ENCODE measurements around the gene LHFPL3.
"Not testable (repeated sequence)": the region's sequence is repeated elsewhere in the genome, so short reads cannot be mapped to it uniquely, and the experiment has no call there.

LHFPL3 gene

DNA sequence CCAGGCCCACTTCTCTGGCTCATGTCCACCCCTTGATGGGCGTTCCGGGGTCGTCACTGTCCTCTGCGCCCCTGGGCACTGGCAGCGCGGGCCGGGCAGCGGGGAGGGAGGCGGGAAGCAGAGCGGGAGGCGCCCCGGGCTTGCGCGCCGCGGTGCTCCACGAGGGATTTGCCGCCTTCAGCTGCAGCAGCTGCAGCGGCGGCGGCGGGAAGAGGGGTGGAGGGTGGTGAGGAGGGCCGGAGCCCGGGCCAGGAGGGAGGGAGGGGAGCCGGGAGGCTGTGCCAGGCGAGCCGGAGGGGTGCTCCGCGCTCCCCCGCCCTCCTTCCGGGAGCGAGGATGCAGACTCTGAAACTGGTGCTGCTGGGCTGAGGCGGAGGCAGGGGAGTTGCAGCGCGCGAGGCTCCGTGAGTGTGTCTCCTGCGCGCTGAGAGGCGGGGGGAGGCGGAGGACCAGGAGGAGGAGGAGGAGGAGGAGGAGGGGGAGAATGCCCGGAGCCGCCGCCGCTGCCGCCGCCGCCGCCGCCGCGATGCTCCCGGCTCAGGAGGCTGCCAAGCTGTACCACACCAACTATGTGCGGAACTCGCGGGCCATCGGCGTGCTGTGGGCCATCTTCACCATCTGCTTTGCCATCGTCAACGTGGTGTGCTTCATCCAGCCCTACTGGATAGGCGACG lies at the start of gene LHFPL3:
Gene LHFPL3 (plus strand): TSS at position 308 of the 674 bp plus-strand sequence.
- DNase-seq (ENCODE audit: low read depth in 2 of 2): no peak

DNA sequence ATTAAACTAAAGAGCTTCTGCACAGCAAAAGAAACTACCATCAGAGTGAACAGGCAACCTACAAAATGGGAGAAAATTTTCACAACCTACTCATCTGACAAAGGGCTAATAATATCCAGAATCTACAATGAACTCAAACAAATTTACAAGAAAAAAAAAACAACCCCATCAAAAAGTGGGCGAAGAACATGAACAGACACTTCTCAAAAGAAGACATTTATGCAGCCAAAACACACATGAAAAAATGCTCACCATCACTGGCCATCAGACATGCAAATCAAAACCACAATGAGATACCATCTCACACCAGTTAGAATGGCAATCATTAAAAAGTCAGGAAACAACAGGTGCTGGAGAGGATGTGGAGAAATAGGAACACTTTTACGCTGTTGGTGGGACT lies 46.7 kb upstream of the LHFPL3 start:
- not testable (repeated sequence) for DNase-seq (ENCODE audit: low read depth in 2 of 2)

DNA sequence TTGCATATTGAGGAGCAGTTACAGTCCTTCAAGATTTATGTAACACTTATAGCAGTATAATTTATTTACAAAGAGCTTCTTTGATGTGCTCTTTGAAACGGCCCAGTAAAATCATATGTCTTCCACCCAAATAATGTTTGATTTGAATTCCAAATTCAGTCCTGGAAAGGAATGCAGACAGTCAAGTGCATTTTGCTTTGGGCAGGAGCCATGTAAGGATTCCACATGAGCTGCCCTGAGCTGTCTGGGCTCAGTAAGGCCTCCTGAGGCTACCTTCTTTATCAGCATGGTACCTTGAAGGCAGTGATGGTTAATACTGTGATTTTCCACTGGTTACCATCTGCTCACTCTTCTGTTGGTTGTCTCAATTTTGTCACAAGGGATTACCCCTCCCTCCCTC lies 41.6 kb upstream of the LHFPL3 start:
- DNase-seq (ENCODE audit: low read depth in 2 of 2): no peak

DNA sequence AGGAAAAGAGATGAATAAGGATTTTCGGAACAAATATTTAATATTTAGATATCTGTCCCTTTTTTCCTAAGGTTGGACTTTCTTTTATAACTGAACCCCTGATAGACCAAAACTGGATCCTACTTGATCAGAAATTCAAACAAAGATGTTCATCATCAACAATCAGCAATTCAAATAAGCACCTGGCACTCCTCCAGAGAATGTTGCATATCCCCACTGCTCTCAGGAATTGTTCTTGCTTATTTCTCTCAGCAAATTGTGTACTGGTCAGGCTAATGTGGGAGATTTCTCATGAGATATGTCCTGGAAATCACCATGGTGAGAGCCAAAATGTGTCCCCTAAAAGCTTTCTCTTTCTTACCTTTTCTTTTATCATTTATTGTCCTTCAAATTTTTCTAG lies 40.3 kb upstream of the LHFPL3 start:
- no peak for DNase-seq (ENCODE audit: low read depth in 2 of 2)

DNA sequence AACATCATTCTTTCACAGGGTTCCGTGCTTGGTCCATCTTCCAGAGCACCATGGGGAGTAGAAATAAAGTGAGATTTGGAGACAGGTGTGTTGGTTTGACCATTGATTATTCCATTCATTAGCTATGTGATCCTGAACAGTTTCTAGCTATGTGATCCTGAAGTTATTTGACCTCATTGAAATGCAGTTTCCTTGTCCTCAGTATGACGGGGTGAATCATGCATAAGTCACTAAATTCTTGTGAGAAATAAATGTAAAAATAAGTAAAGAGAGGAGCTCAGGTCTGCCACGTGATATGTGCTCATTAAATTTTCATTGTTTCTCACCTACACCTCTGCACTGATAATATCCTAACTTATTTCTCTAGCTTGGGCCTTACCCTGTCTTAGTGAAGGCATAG lies 34.1 kb upstream of the LHFPL3 start:
- DNase-seq (ENCODE audit: low read depth in 2 of 2): no peak

DNA sequence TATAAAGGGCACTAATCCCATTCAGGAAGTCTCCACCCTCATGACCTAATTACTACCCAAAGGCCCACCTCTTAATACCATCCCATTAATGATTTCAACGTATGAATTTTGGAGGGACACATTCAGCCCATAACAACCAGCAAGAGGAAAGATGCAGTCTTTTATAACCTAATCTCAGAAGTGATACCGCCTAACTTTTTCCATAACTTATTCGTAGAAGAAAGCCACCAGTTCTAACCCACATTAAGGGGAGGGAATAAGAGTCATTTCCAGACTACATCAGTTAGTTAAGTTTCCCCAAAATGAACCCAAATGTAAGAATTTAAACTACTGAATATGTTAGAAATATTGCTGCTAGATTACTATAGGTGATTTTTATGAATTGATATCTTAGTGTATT lies 32.1 kb upstream of the LHFPL3 start:
- no peak for DNase-seq (ENCODE audit: low read depth in 2 of 2)

DNA sequence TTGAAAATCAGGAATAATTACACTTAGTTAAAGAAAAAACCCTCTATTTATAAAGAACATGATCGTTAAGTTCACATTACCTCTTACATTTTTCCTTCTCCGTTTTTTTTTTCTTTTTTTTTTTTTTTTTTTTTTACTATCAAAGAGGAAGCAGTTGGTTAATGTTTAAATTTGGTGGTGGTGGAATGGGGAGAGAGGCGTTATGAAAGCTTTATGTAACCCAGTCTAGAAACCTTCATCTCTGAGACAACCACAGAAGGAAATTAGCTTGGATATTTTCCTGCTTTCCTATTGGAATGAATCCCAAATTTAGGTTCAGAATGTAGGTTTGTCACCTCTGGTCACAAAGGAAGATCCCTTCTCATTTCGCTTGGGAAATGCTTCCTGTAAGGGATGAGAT lies 31.5 kb upstream of the LHFPL3 start:
- no peak for DNase-seq (ENCODE audit: low read depth in 2 of 2)

DNA sequence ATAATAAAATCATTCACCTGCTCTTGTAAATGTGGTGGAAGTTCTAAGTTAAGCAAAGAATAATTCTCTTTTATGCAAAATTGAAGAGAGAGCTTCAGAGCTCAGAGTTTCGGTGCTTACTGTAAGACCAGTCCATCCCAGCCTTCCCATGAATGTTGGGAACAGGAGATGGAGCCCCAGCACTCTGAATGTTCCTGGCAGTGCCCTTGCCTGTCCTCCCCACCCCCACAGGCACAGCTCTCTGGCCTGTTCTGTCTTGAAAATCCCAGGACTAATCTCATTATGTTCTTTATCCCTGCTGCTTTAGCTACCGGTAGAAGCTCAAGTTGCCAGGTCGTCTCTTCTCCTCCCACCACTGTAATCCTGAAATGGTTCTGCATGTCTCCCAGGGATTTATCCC lies 29.1 kb upstream of the LHFPL3 start:
- DNase-seq (ENCODE audit: low read depth in 2 of 2): no peak

DNA sequence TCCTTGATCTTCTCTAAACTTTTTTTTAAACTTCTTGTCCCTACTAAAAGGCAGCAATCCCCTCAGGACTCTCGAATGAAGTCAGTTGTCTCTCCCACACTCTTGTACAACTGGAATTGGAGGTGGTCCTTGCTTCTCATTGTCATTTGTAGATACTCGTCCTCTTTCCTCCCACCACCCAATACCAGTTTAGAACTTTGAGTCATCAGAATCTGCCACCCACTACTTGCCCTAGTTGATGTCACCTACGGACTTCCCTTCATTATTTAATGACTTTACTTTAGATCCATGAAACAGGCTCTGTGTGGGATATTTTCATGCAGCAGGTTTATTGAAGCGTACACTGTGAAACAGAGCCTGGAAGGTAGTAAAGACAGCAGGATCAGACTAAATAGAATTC lies 28.6 kb upstream of the LHFPL3 start:
- no peak for DNase-seq (ENCODE audit: low read depth in 2 of 2)

DNA sequence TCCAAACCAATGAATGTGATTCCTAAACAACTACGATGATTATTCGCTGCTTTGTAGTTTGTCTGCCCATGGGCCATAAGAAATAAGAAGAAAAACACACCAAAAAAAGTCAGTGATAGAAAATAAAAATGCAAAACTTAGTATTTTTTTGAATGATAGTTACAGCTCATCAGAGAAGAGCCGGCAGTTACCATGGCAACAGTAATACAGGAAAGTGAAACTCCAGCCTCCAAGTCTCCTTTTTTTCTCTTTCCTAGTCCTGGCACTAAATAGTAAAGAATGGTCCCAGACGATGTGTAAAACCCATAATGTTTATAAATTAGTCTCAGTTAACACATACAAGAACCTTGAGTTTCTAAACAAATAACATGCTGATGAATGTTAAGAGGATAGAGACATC lies 21.6 kb upstream of the LHFPL3 start:
- no peak for DNase-seq (ENCODE audit: low read depth in 2 of 2)

DNA sequence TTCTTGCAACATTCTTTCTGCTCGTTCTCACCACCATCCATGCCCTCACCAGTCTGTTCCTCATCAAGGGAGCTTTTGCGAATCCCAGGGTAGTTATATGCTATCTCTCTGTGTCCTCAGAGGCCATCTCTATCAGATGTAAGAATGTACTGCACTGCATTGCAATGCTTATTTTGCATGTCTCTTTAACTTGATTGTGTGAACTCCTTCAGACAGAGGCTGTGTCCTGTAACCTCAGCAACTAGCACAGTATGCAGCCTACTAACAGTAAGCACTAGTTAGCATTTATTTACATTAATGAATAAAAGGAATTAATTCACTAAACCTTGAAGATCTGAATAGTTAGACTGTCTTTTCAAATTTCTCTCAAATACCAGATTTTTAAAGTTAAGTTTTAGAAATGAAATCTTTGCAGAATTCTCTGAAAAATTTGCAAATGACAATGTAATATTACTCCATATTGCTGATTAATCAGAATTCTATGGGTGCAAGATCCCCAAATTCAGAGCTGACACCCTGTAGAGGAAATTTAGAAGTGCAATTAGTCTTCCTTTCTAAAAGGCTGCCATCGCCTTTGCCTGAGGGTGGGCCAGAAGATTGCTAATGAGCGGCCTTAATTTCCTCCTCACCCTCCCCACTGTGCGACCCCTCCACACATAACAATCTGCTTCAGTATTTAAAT lies 10.3 kb upstream of the LHFPL3 start:
- DNase-seq (ENCODE audit: low read depth in 2 of 2): no peak

DNA sequence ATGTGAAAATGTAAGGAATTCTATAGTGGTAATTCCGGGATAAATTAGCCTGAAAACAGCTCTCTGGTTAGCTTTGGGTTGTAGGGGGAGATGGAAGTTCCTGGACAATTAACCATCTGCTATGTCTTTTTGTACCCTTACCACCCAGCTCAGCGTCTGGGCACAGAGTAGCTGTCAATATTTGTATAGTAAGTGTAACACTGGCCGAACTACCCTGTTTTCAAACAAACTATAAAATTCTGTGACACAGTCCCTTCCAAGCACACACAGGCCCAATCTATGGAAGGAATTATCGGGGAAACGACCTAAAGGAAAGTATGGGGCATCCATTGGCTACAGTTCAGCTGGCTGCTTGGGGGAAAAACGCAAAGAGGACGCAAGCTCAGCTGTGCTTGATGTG lies 869 bp upstream of the LHFPL3 start:
- no peak for DNase-seq (ENCODE audit: low read depth in 2 of 2)

DNA sequence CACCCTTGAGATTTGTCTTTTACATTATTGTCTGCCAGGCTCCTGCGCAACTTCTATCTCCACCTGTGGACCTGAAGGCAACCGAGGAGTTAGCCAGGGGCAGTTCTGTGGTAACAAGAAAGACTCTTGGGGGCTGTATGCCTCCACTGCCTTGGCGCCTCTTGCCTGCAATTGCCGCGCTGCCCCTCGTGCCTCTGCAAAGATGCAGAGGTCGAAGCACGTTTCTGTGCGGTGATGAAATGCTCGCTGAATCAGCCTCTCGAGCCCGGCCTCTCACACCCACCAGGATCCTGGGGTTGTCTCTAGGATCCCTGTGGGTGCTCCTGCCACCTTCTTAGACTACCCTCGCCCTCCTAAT lies 486 bp upstream of the LHFPL3 start:
- DNase-seq (ENCODE audit: low read depth in 2 of 2): no peak

DNA sequence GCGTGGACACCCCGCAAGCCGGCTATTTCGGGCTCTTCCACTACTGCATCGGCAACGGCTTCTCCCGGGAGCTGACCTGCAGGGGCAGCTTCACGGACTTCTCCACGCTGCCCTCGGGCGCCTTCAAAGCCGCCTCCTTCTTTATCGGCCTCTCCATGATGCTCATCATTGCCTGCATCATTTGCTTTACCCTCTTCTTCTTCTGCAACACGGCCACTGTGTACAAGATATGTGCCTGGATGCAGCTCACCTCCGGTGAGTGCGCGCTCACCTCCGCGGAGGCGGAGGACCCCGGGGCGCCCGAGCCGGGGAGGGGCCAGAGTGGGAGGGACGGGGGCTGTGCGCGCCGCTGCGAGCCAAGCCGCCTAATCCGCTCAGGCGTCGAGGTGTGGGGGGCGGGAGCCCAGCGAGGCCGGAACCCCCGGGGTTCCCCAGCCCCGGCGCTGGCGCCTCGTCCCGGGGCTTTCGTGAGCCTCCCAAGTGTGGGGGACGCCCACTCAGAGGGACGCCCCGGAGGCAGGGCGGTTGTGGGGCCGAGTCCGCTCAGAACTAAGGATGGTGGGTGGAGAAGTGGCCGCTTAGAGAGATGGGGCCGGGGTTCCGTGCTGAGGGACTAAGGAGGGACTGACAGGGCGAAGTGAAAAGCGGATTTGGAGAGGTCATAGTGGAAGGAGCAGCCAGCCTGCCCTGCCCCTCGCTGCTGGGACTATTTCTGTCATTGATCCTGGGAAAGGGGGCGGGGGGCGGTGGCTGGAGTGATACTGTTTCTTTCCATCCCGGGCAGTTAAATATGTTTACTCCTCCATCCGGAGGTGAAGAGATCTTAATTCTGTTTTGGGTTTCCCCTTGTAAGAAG lies 795 bp downstream of the LHFPL3 start:
- DNase-seq (ENCODE audit: low read depth in 2 of 2): no peak

DNA sequence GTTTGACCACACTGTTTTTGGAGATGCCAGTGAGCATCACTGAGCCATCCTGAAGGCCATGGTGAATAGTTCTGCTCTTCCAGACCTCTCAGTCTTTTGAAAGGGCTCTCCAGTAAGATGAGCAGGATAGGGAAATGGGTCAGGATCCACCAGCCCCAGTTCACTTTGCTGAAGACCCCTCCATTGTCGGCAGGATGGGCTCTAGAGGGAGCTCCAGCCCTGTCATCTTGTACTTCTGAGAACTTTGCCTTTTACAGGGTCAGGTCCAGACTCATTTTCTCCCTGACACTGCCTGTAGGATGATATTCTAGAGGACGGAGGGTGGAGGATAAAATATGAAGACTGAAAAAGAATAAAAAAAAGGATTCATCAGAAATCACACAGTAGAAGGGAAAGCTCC lies 13.1 kb downstream of the LHFPL3 start:
- DNase-seq (ENCODE audit: low read depth in 2 of 2): no peak

DNA sequence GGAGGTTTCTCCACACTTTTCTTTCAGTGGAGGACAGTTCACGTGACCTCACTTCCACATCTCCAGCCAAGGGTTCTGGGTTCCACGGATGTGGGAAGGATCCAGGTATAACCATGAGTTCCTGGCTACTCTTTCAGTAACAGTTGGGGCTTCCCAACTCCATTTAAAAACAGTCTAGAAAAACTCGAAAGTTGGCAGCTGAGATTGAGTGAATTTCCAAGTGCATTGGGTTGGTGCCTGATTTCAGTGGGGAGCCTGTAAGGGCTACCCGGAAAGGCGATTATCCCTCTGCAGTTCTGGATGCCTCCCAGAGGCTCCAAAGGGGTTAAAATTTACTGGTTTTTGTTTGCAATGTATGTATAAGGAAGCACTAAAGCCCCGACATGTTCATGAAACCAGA lies 24.3 kb downstream of the LHFPL3 start:
- DNase-seq (ENCODE audit: low read depth in 2 of 2): no peak

DNA sequence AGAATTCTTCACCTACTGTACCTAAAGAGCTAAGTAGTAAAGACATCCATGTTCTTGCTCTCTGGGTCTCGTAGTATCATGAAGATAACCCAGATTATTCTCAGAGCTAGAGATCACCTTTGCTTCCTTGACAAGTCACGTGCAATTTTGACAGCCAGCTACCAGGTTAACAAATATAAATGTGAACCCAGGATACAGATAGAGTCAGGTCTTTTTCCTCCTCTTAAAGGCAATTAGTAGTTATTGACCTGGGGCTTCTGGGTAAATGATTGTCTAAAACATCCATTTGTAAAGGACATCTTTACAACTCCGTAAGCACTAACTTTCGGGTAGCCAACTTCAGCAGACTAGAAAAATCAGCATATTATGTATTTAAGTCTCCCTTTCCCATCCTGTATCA lies 28.8 kb downstream of the LHFPL3 start:
- DNase-seq (ENCODE audit: low read depth in 2 of 2): no peak

DNA sequence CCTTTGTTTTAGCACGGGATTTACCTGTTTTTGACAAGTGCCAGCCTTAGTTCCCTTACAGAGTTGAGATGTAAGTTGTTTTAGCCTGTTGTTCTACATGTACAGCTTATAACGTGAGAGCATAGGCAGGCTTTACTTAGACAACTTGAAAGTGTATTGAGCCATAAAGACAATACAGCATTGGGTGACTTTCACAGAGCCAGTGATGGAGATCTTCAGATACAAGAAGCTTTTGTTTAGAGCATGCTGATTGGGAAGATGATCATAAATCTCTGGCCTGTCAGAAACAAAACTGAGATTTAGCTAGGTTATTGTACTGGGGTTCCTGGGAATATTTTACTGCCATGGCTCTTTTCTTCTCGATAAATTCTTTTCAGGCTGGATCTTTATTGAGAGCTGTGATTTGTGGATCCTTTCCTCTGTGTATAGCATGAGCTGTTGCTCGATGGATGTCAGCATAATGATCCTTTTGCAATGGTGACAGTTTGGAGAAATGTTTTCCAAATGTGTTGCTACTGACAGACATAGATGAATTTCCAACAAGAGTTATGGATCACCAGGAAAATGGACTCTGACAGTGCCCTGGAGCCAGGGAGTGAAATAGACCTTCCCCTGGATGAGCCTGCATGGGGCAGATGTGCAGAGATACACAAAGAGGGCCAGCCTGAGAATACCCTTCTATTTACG lies 30.2 kb downstream of the LHFPL3 start:
- no peak for DNase-seq (ENCODE audit: low read depth in 2 of 2)

DNA sequence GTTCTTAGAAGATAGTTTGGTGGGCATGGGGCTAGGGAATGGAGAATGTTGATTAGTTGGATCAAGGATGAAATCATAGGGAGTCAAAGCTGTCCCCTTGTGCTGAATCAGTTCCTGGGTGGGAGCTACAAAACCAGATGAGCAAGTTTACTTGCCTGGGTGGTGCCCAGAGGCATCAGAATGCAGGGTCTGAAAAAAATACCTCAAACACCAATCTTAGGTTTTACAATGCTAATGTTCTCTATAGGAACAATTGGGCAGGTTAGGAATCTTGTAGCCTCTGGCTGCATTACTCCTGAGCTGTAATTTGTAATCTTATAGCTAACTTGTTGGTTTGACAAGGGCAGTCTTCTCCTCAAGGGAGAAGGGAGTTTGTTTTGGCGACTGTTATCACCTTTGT lies 34.4 kb downstream of the LHFPL3 start:
- no peak for DNase-seq (ENCODE audit: low read depth in 2 of 2)

DNA sequence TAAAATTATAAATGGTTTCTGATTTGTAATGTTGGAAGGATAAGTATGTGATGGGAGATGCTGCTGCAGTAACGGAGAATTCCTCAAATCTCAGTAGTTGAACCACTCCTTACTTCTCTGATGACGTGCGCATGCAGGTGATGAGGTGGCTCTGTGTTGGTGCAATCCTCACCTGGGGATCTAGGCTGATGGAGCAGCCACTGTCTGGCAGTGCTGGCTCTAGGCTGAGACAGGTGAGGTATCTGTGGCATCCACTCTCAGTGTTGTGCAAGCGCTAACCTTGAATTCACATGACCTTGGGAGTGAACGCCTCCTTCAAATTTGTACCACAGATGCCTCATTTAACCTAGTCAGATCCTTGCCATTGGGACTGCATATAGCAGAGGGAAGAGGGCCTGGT lies 35.0 kb downstream of the LHFPL3 start:
- DNase-seq (ENCODE audit: low read depth in 2 of 2): no peak

DNA sequence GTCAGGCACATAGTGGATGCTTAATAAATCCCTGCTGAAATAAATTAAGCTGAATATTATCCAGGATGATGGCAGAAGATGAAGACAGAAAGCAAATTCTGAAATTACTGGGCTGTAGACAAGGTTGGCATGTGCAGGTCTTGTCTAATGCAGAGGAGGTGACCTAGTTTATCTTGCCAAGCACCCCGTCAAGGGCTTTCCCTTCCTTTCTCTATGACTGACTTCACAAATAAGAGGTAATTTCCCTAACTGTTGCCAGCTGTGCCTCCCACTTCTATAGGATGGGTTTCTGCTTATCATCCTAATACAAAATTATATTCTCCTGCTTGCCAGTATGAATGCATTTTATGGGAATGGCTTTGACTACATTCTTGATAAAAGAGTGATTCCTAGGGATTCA lies 38.0 kb downstream of the LHFPL3 start:
- DNase-seq (ENCODE audit: low read depth in 2 of 2): no peak

DNA sequence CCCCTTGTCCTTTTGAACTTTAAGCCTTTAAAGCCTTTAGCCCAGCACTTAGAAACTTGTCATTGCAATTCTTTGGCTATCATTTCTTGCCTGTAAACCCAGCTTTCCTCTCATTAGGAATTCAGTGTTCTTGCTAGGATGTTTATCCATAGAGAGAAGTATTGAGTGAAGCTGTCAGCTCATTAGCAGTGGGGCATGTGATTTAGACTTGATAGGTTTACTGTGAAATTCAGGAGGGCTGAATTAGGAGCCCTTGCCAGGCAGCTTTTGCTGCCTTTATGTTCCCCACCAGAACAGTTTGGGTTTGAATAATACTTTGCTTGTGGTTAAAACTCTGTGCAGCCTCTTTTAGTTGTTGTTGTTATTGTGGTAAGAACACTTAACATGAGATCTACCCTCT lies 39.5 kb downstream of the LHFPL3 start:
- DNase-seq (ENCODE audit: low read depth in 2 of 2): no peak
